HL-60 (cell line): ENCODE measurements around the gene TMEM151B.

Source experiments
- CTCF ChIP-seq: IDR thresholded peaks from one replicate; pipeline ENCODE4 v1.5.1; 2011; ENCODE audit warnings: low read length, control low read depth, inconsistent platforms; ENCODE audit not compliant: insufficient read depth
- POLR2AphosphoS5 ChIP-seq: IDR thresholded peaks from 2 replicates; pipeline ENCODE4 v1.6.1; 2012; ENCODE audit warnings: low read depth

- TF ChIP-seq CTCF (no peak), POLR2AphosphoS5 (no peak)
Observed at GRCh38 chr6:44256775-44257024, 13.6 kb upstream of the TMEM151B start.
